RWPE2 (cell line): ENCODE measurements around the gene TMEM131.
A peak's percentile ranks its signal among the peaks of the same experiment; 100 is the strongest.

ENCODE experiments used
- ATAC-seq: fragments of 200-7000 bp; cut with Tn5 transposase; 3 replicates; pipeline ENCODE4 v1.9.1; 2021; ENCODE audit warnings: low read depth
- DNase-seq: peaks from one replicate; pipeline ENCODE4 v3.0.0-alpha.2; 2020; ENCODE audit warnings: low spot score
- H3K27ac ChIP-seq: fragments of 450-650 bp; 2 replicates; pipeline ENCODE4 v1.5.1; 2017; ENCODE audit warnings: mild to moderate bottlenecking; ENCODE audit not compliant: poor library complexity, severe bottlenecking
- H3K27me3 ChIP-seq: fragments of 250-450 bp; sonication (Bioruptor Pico); 2 replicates; pipeline ENCODE4 v1.5.1; 2021; ENCODE audit warnings: mild to moderate bottlenecking, moderate library complexity; ENCODE audit not compliant: insufficient read depth, poor library complexity, severe bottlenecking
- H3K36me3 ChIP-seq: fragments of 250-450 bp; sonication (Bioruptor Pico); 2 replicates; pipeline ENCODE4 v1.5.1; 2020; ENCODE audit warnings: low read depth, mild to moderate bottlenecking, moderate library complexity
- H3K4me1 ChIP-seq: fragments of 250-450 bp; sonication (Bioruptor Pico); 2 replicates; pipeline ENCODE4 v1.5.1; 2021; ENCODE audit warnings: mild to moderate bottlenecking, moderate library complexity; ENCODE audit not compliant: insufficient read depth, poor library complexity, severe bottlenecking
- H3K4me3 ChIP-seq: fragments of 250-450 bp; sonication (Bioruptor Pico); 2 replicates; pipeline ENCODE4 v1.5.1; 2021; ENCODE audit warnings: mild to moderate bottlenecking, moderate library complexity; ENCODE audit not compliant: severe bottlenecking
- H3K9me3 ChIP-seq: fragments of 250-450 bp; sonication (Bioruptor Pico); 2 replicates; pipeline ENCODE4 v1.5.1; 2021; ENCODE audit warnings: mild to moderate bottlenecking, moderate library complexity; ENCODE audit not compliant: severe bottlenecking
- CTCF ChIP-seq: fragments of 450-650 bp; IDR thresholded peaks from one replicate; pipeline ENCODE4 v1.5.1; 2017; ENCODE audit warnings: mild to moderate bottlenecking, moderate library complexity; ENCODE audit not compliant: poor library complexity, severe bottlenecking

The TMEM131 gene

GRCh38 chr2:97969081-97970067 is 26.4 kb downstream of the TMEM131 start:
- ATAC-seq = no peak
- Histone ChIP-seq H3K4me3 (no peak overlapping the region), H3K4me1 (peaks cover 8% of the 10 kb centered on the region), H3K36me3 (no peaks in the 10 kb centered on the region), H3K27ac (no peak overlapping the region), H3K9me3 (no peaks in the 10 kb centered on the region), H3K27me3 (no peaks in the 10 kb centered on the region)
- DNase-seq = no peak
- no peak for TF ChIP-seq CTCF

- H3K4me3 ChIP-seq = no peak overlapping the region
These were observed 27.7 kb downstream of the TMEM131 start for GRCh38 chr2:97967931-97968627.

GRCh38 chr2:97967216-97967592 is 28.5 kb downstream of the TMEM131 start:
- peaks cover 26% of the 10 kb centered on the region for H3K4me1 ChIP-seq

More at GRCh38 chr2:97967931-97968627, 27.7 kb downstream of the TMEM131 start:
- H3K9me3 ChIP-seq = no peaks in the 10 kb centered on the region
- no peak for TF ChIP-seq CTCF
- ATAC-seq = no peak
- DNase-seq = no peak
- H3K27me3 ChIP-seq = no peaks in the 10 kb centered on the region
- peaks cover 20% of the 10 kb centered on the region for H3K4me1 ChIP-seq
- no peaks in the 10 kb centered on the region for H3K36me3 ChIP-seq
- H3K27ac ChIP-seq = no peak overlapping the region

GRCh38 chr2:97966545-97967215 is 29.1 kb downstream of the TMEM131 start:
- peak; percentile 77 for ATAC-seq
- TF ChIP-seq CTCF = no peak
- Histone ChIP-seq H3K27ac (no peak overlapping the region), H3K27me3 (no peaks in the 10 kb centered on the region), H3K9me3 (no peaks in the 10 kb centered on the region), H3K36me3 (no peaks in the 10 kb centered on the region), H3K4me1 (peaks cover 26% of the 10 kb centered on the region), H3K4me3 (no peak overlapping the region)
- no peak for DNase-seq

More at GRCh38 chr2:97967216-97967592, 28.5 kb downstream of the TMEM131 start:
- H3K9me3 ChIP-seq = no peaks in the 10 kb centered on the region
- no peaks in the 10 kb centered on the region for H3K27me3 ChIP-seq
- no peak for TF ChIP-seq CTCF
- no peak overlapping the region for H3K4me3 ChIP-seq
- no peak overlapping the region for H3K27ac ChIP-seq
- ATAC-seq (no peak), DNase-seq (no peak)
- no peaks in the 10 kb centered on the region for H3K36me3 ChIP-seq
